DOHH2 (cell line): Measurements from ENCODE around the gene CAMKMT.

Experiments used
- EZH2phosphoT487 ChIP-seq: fragments of 200-600 bp; sonication (generic); IDR thresholded peaks from 2 replicates; pipeline ENCODE4 v1.6.1; 2017; ENCODE audit warnings: borderline replicate concordance, mild to moderate bottlenecking, antibody characterized with exemption, low read length, moderate library complexity, mixed read lengths
- TF ChIP-seq, protein P1 (sequence below): fragments of 200-600 bp; sonication (generic); IDR thresholded peaks from one replicate; pipeline ENCODE4 v1.5.1; 2014; ENCODE audit warnings: antibody characterized with exemption, mild to moderate bottlenecking, low read depth, low read length; ENCODE audit not compliant: poor library complexity, severe bottlenecking

DNA sequence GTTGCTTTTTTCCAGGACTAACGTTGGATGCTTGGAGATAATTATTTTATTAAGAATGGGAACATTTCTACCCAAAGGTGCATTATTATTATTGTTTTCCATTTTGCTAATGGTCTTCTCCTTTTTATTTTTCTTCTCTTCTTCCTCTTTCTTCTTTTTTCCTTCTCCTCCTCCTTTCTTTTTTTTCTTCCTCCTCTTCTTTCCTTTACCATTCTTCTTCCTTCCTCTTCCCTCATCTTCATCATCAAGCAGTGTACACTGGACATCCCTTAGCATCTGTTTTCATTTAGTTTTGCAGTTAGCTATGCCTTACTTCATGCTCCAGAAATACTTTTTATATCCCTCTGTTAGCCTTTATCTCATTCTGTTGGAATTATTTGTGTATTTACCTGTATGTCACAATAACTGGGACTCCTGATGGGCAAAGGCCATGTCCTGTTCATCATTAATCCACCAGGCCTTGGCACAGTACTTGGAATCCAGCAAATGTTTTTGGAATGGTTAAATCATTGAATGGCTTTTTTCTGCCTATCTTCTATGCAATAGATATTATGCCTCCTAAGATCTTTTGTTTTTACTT, 162.7 kb downstream of the CAMKMT start:
- TF ChIP-seq, protein P1, sequence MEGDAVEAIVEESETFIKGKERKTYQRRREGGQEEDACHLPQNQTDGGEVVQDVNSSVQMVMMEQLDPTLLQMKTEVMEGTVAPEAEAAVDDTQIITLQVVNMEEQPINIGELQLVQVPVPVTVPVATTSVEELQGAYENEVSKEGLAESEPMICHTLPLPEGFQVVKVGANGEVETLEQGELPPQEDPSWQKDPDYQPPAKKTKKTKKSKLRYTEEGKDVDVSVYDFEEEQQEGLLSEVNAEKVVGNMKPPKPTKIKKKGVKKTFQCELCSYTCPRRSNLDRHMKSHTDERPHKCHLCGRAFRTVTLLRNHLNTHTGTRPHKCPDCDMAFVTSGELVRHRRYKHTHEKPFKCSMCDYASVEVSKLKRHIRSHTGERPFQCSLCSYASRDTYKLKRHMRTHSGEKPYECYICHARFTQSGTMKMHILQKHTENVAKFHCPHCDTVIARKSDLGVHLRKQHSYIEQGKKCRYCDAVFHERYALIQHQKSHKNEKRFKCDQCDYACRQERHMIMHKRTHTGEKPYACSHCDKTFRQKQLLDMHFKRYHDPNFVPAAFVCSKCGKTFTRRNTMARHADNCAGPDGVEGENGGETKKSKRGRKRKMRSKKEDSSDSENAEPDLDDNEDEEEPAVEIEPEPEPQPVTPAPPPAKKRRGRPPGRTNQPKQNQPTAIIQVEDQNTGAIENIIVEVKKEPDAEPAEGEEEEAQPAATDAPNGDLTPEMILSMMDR, result no peak
- no peak for TF ChIP-seq EZH2phosphoT487
